Measurements from ENCODE around the gene KHDC4. TPM values are rescaled to one million over a fixed set of nuclear protein-coding genes. Genes with fewer than 3 reads are reported as not detected.

The KHDC4 gene
- total and polyA plus RNA-seq, 2 of the 13 experiments (the other 11 are each of a cell fraction or from before 2014, with no cell fraction given) = 33.5 to 92.0 TPM

GRCh38 chr1:155884031-155884960, 49.9 kb downstream of the KHDC4 start:
- BruUV-seq (replicated peaks) = no TSS peak
- ATAC-seq (peak; percentile 52), FAIRE-seq (no peak), DNase-seq (ENCODE audit: low spot score) (no peak)
- no peak overlapping the region for H3K4me3 ChIP-seq (replicated peaks in 1 of 3; ENCODE audit: insufficient read depth in 1 of 3, low read depth in 2 of 3, low read length in 3 of 3)
- peaks cover 38% of the 10 kb centered on the region for H3K4me1 ChIP-seq (ENCODE audit: insufficient read depth, low read length)
- H3K4me2 ChIP-seq (ENCODE audit: low read depth, low read length) = peak overlapping the region; percentile 66
- no peaks in the 10 kb centered on the region for H3K36me3 ChIP-seq (replicated peaks in 1 of 2; ENCODE audit: control insufficient read depth in 1 of 2, insufficient read depth in 2 of 2, low read length in 2 of 2)
- TF ChIP-seq POGZ (CRISPR knock-in tag; IDR thresholded peaks at IDR 0.05) (no peak), SOX6 (IDR thresholded peaks at IDR 0.05) (no peak), SOX6 (CRISPR knock-in tag; IDR thresholded peaks at IDR 0.05) (0 out of 2 replicates have a peak, but pooled peaks have one; percentile 23)
- no peaks in the 10 kb centered on the region for H3K79me2 ChIP-seq (ENCODE audit: insufficient read depth, low read length)
- intact Hi-C loops (cut with micrococcal nuclease; ENCODE audit: unreplicated experiment) = no loop called here
- in situ Hi-C loops (cut with HindIII; ENCODE audit: extremely low pct_ligation_motif_present, low pct_unique_long_range_greater_than_20kb) = no loop called here
- no peak overlapping the region for H2AFZ ChIP-seq (ENCODE audit: low read length)
- H3K27ac ChIP-seq (ENCODE audit: extremely low read length, insufficient read depth, low read length) = no peak overlapping the region
- H3K9me3 ChIP-seq (ENCODE audit: low read length) = no peaks in the 10 kb centered on the region
- CTCF ChIA-PET (ENCODE audit: low intra/inter-chr PET ratio, low total read pairs) = no interaction called here
- H4K20me1 ChIP-seq (ENCODE audit: insufficient read depth, low read length) = no peaks in the 10 kb centered on the region
- WGBS (ENCODE audit: low lambda C conversion rate) = 8% methylated on average over 9 of the region's 9 CpGs
- peaks cover 0 to 8% of the 10 kb centered on the region in 2 experiments; a peak in 1 of 5 replicates for H3K27me3 ChIP-seq (ENCODE audit: control insufficient read depth in 1 of 2, insufficient read depth in 2 of 2, low read length in 2 of 2)
- no peak overlapping the region for H3K9ac ChIP-seq (ENCODE audit: insufficient read depth, low read depth, low read length)
- POLR2A ChIA-PET = interaction anchor here (1.1 to 1.8 kb wide), 2 partner anchors 27 to 50 kb away, joined by 4 to 6 read pairs; partner anchors contain the start of genes GON4L and KHDC4

DNA sequence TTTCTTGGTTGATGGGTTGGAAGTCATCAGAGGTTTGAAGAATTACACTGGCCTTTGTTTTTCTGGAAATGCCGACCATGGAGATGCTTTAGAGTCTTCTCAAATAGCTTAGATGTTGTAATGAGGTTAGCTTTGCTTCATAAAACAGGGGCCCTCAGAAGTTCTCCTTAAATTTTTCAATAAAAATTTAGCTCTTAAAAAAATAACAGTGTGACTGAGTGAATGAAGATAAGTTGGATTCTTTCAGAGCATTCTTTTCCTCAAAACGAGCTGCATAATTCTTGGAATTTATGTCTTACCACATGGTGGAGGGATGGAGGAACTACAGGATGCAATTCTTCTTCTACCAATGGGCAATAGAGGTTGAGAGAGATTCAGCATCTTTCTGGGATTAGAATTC, 51.4 kb downstream of the KHDC4 start:
- Histone ChIP-seq H3K27me3 (ENCODE audit: control insufficient read depth in 1 of 2, insufficient read depth in 2 of 2, low read length in 2 of 2) (peaks cover 3 to 8% of the 10 kb centered on the region in 2 experiments; a peak in 1 of 5 replicates), H3K9me3 (ENCODE audit: low read length) (no peaks in the 10 kb centered on the region), H3K4me3 (replicated peaks in 1 of 3; ENCODE audit: insufficient read depth in 1 of 3, low read depth in 2 of 3, low read length in 3 of 3) (no peak overlapping the region), H4K20me1 (ENCODE audit: insufficient read depth, low read length) (no peaks in the 10 kb centered on the region), H3K36me3 (replicated peaks in 1 of 2; ENCODE audit: control insufficient read depth in 1 of 2, insufficient read depth in 2 of 2, low read length in 2 of 2) (no peaks in the 10 kb centered on the region), H3K9ac (ENCODE audit: insufficient read depth, low read depth, low read length) (no peak overlapping the region), H3K27ac (ENCODE audit: extremely low read length, insufficient read depth, low read length) (no peak overlapping the region), H3K79me2 (ENCODE audit: insufficient read depth, low read length) (no peaks in the 10 kb centered on the region), H2AFZ (ENCODE audit: low read length) (no peak overlapping the region), H3K4me1 (ENCODE audit: insufficient read depth, low read length) (peaks cover 34% of the 10 kb centered on the region), H3K4me2 (ENCODE audit: low read depth, low read length) (no peak overlapping the region)
- FAIRE-seq (no peak), ATAC-seq (no peak), DNase-seq (ENCODE audit: low spot score) (no peak)
- ChIA-PET POLR2A (interaction anchor here (1.0 kb wide), 1 partner anchor 16 kb away, joined by 3 read pairs; no protein-coding TSS in a partner anchor), CTCF (ENCODE audit: low intra/inter-chr PET ratio, low total read pairs) (no interaction called here)
- intact Hi-C loops (cut with micrococcal nuclease; ENCODE audit: unreplicated experiment) = no loop called here
- no TSS peak for BruUV-seq (replicated peaks)
- in situ Hi-C loops (cut with HindIII; ENCODE audit: extremely low pct_ligation_motif_present, low pct_unique_long_range_greater_than_20kb) = no loop called here
- 4% methylated on average over 2 of the region's 2 CpGs for WGBS (ENCODE audit: low lambda C conversion rate)
- TF ChIP-seq, protein P1, sequence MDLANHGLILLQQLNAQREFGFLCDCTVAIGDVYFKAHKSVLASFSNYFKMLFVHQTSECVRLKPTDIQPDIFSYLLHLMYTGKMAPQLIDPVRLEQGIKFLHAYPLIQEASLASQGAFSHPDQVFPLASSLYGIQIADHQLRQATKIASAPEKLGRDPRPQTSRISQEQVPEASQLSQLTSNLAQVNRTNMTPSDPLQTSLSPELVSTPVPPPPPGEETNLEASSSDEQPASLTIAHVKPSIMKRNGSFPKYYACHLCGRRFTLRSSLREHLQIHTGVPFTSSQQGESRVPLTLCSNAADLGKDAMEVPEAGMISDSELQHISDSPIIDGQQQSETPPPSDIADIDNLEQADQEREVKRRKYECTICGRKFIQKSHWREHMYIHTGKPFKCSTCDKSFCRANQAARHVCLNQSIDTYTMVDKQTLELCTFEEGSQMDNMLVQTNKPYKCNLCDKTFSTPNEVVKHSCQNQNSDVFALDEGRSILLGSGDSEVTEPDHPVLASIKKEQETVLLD (CRISPR knock-in tag; IDR thresholded peaks at IDR 0.05; ENCODE audit: low read depth) = no peak
- TF ChIP-seq HOXA3 (CRISPR knock-in tag; IDR thresholded peaks at IDR 0.05) (no peak), GLI4 (CRISPR knock-in tag; IDR thresholded peaks at IDR 0.05; ENCODE audit: borderline replicate concordance) (no peak), KAT7 (CRISPR knock-in tag; IDR thresholded peaks at IDR 0.05; ENCODE audit: borderline replicate concordance) (no peak), CREB1 (IDR thresholded peaks at IDR 0.05) (no peak), CREB1 (CRISPR knock-in tag; IDR thresholded peaks at IDR 0.05) (no peak), HNRNPLL (IDR thresholded peaks at IDR 0.05; ENCODE audit: low read depth, low read length, poor library complexity, severe bottlenecking) (no peak), E2F5 (CRISPR knock-in tag; conservative IDR thresholded peaks at IDR 0.05) (no peak), ERF (CRISPR knock-in tag; IDR thresholded peaks at IDR 0.05) (no peak), BRD4 (CRISPR knock-in tag; IDR thresholded peaks at IDR 0.05) (no peak), ATF7-NPFF (CRISPR knock-in tag; IDR thresholded peaks at IDR 0.05; ENCODE audit: low read depth) (no peak)
- TF ChIP-seq, protein P2, sequence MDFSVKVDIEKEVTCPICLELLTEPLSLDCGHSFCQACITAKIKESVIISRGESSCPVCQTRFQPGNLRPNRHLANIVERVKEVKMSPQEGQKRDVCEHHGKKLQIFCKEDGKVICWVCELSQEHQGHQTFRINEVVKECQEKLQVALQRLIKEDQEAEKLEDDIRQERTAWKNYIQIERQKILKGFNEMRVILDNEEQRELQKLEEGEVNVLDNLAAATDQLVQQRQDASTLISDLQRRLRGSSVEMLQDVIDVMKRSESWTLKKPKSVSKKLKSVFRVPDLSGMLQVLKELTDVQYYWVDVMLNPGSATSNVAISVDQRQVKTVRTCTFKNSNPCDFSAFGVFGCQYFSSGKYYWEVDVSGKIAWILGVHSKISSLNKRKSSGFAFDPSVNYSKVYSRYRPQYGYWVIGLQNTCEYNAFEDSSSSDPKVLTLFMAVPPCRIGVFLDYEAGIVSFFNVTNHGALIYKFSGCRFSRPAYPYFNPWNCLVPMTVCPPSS (IDR thresholded peaks at IDR 0.05) = no peak
